Mucosa of gallbladder (tissue), 1 donor: ENCODE measurements around the gene TOM1L2. TPM values are rescaled to one million over a fixed set of nuclear protein-coding genes. Genes with fewer than 3 reads are reported as not detected.

Experiments used
- DNase-seq: peaks from one replicate; pipeline ENCODE4 v3.0.0-alpha.2; 2020; ENCODE audit warnings: low spot score
- total RNA-seq: library from RNA; stranded (reverse); gene quantifications from one replicate; pipeline ENCODE4 v1.2.1, GENCODE V29; 2021
- donor health status: DM: no; HTN: no; CAD: no.

The TOM1L2 gene
- total RNA-seq, 1 donor from 2014 or later, result 81.3 TPM

GRCh38 chr17:17876959-17877528, 95.2 kb downstream of the TOM1L2 start:
- peak; percentile 37 for DNase-seq

GRCh38 chr17:17874478-17874877, 97.7 kb downstream of the TOM1L2 start:
- DNase-seq, result no peak

GRCh38 chr17:17873450-17873991, 98.7 kb downstream of the TOM1L2 start:
- DNase-seq, result no peak

- DNase-seq, result no peak
Measured at GRCh38 chr17:17872547-17873345, 99.5 kb downstream of the TOM1L2 start.

- no peak for DNase-seq
Measured at GRCh38 chr17:17871913-17872312, 100.3 kb downstream of the TOM1L2 start.

- no peak for DNase-seq
Measured at GRCh38 chr17:17870247-17870646, 102.0 kb downstream of the TOM1L2 start.

- DNase-seq, result no peak
Measured at GRCh38 chr17:17868641-17869522, 103.3 kb downstream of the TOM1L2 start.

GRCh38 chr17:17866897-17867296, 105.3 kb downstream of the TOM1L2 start:
- DNase-seq, result no peak

GRCh38 chr17:17866425-17866824, 105.8 kb downstream of the TOM1L2 start:
- DNase-seq, result no peak

GRCh38 chr17:17865035-17865434, 107.2 kb downstream of the TOM1L2 start:
- DNase-seq, result no peak

GRCh38 chr17:17860766-17861107, 111.5 kb downstream of the TOM1L2 start:
- DNase-seq, result no peak

- DNase-seq, result peak; percentile 71
Measured at GRCh38 chr17:17859909-17860765, 112.1 kb downstream of the TOM1L2 start.

GRCh38 chr17:17857496-17857895, 114.7 kb downstream of the TOM1L2 start:
- DNase-seq, result no peak

GRCh38 chr17:17856386-17856785, 115.8 kb downstream of the TOM1L2 start:
- DNase-seq, result no peak

- DNase-seq, result no peak
Measured at GRCh38 chr17:17855976-17856375, 116.2 kb downstream of the TOM1L2 start.

GRCh38 chr17:17853811-17854447, 118.3 kb downstream of the TOM1L2 start:
- no peak for DNase-seq

- DNase-seq, result no peak
Measured at GRCh38 chr17:17852930-17853329, 119.3 kb downstream of the TOM1L2 start.

- DNase-seq, result no peak
Measured at GRCh38 chr17:17851103-17852002, 120.8 kb downstream of the TOM1L2 start.

- DNase-seq, result peak; percentile 58
Measured at GRCh38 chr17:17849845-17850373, 122.3 kb downstream of the TOM1L2 start.
